Uterus (tissue), 2 donors: ENCODE results near the gene WASF2.

Source experiments
- POLR2A ChIP-seq, 2 donors: fragments of 450-650 bp; IDR thresholded peaks; one replicate each; pipeline ENCODE4 v1.6.1; 2016; ENCODE audit warnings: antibody characterized with exemption in 2 of 2, mild to moderate bottlenecking in 1 of 2, moderate library complexity in 1 of 2
- TF ChIP-seq, protein P1 (sequence below), 4 experiments: fragments of 200-600 bp in 2 of 4; fragments of 450-650 bp in 2 of 4; sonication (generic) in 2 of 4; IDR thresholded peaks; one replicate each; pipeline ENCODE4 v1.5.1; 2016 to 2019; ENCODE audit warnings: antibody characterized with exemption in 4 of 4, mild to moderate bottlenecking in 2 of 4, moderate library complexity in 1 of 4

DNA sequence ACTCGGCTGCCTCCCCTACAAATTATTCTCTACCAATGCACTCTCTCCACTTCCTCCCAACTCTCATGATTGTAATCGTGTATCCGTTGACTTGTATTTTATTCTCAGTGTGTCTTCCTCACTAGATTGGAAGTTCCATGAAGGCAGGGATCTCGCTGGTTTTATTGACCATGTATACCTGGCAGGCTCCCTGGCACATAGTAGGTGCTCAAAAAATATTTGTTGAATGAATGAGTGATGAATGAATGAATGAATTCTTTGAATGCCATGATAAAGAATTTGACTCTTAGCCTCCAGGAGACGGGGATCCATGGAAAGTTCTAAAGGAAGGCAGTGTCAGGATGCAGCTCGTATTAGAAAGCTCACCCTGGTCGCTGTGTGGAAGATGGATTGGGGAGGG is 28.8 kb upstream of the WASF2 start:
- TF ChIP-seq, protein P1, sequence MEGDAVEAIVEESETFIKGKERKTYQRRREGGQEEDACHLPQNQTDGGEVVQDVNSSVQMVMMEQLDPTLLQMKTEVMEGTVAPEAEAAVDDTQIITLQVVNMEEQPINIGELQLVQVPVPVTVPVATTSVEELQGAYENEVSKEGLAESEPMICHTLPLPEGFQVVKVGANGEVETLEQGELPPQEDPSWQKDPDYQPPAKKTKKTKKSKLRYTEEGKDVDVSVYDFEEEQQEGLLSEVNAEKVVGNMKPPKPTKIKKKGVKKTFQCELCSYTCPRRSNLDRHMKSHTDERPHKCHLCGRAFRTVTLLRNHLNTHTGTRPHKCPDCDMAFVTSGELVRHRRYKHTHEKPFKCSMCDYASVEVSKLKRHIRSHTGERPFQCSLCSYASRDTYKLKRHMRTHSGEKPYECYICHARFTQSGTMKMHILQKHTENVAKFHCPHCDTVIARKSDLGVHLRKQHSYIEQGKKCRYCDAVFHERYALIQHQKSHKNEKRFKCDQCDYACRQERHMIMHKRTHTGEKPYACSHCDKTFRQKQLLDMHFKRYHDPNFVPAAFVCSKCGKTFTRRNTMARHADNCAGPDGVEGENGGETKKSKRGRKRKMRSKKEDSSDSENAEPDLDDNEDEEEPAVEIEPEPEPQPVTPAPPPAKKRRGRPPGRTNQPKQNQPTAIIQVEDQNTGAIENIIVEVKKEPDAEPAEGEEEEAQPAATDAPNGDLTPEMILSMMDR (IDR thresholded peaks at IDR 0.05): no peak
- TF ChIP-seq POLR2A (IDR thresholded peaks at IDR 0.05): no peak
